H1 (cell line): ENCODE data around the gene RAD51C. TPM values are rescaled to one million over a fixed set of nuclear protein-coding genes. Genes with fewer than 3 reads are reported as not detected.

Experiments used
- CBX8 ChIP-seq: fragments of 300-800, 300-1000 bp; sonication (generic); IDR thresholded peaks from 2 replicates; pipeline ENCODE4 v1.7.1; 2016; ENCODE audit warnings: low read depth, low read length, borderline replicate concordance
- POU5F1 ChIP-seq: IDR thresholded peaks from 2 replicates; pipeline ENCODE4 v1.6.1; 2011; ENCODE audit warnings: low read depth, mild to moderate bottlenecking, low read length, moderate library complexity
- SAP30 ChIP-seq: fragments of 300-600 bp; sonication (generic); IDR thresholded peaks from 2 replicates; pipeline ENCODE4 v1.7.1; 2012; ENCODE audit warnings: low read length, moderate library complexity, mild to moderate bottlenecking, inconsistent platforms; ENCODE audit not compliant: insufficient read depth, insufficient replicate concordance
- SIN3A ChIP-seq, 2 experiments: IDR thresholded peaks in 1 of 2; conservative IDR thresholded peaks in 1 of 2; 2 replicates each; pipeline ENCODE4 v1.6.1; 2011 to 2012; ENCODE audit warnings: low read length in 2 of 2, improper control_type of control experiment in 1 of 2, low read depth in 1 of 2, mild to moderate bottlenecking in 1 of 2
- polyA plus RNA-seq, 7 experiments: library from polyadenylated mRNA; depleted of rRNA in 3 of 7; stranded (reverse) in 5 of 7; unstranded in 2 of 7; fragments of >200 nt in 5 of 7; fragments of 200-250 nt in 2 of 7; gene quantifications; 1 replicate in 5 of 7; 2 replicates in 1 of 7; 4 replicates in 1 of 7; pipeline versions ENCODE4 v1.2.1 to v1.2.3, GENCODE V29; 2011 to 2013; ENCODE audit warnings: missing spikeins in 2 of 7, mixed read lengths in 2 of 7
- total RNA-seq: library from RNA; stranded (reverse); fragmentation: NEBNext Ultra II Directional; extraction: Animal tissue kit (Norgen Biotek cat#: 25700); gene quantifications from 2 replicates; pipeline ENCODE4 v1.2.1, GENCODE V29; 2021
- TF ChIP-seq, protein P1 (sequence below): fragments of 300-600 bp; sonication (generic); IDR thresholded peaks from 2 replicates; pipeline ENCODE4 v1.7.1; 2012; ENCODE audit warnings: low read length, moderate library complexity, mild to moderate bottlenecking, inconsistent platforms; ENCODE audit not compliant: insufficient replicate concordance

Gene RAD51C
- total and polyA plus RNA-seq, 2 of the 8 experiments (the other 6 are each of a cell fraction or from before 2014, with no cell fraction given), result 10.4 to 21.7 TPM

GRCh38 chr17:58648236-58648635 lies 44.2 kb upstream of the RAD51C start (continued):
- TF ChIP-seq, protein P1, sequence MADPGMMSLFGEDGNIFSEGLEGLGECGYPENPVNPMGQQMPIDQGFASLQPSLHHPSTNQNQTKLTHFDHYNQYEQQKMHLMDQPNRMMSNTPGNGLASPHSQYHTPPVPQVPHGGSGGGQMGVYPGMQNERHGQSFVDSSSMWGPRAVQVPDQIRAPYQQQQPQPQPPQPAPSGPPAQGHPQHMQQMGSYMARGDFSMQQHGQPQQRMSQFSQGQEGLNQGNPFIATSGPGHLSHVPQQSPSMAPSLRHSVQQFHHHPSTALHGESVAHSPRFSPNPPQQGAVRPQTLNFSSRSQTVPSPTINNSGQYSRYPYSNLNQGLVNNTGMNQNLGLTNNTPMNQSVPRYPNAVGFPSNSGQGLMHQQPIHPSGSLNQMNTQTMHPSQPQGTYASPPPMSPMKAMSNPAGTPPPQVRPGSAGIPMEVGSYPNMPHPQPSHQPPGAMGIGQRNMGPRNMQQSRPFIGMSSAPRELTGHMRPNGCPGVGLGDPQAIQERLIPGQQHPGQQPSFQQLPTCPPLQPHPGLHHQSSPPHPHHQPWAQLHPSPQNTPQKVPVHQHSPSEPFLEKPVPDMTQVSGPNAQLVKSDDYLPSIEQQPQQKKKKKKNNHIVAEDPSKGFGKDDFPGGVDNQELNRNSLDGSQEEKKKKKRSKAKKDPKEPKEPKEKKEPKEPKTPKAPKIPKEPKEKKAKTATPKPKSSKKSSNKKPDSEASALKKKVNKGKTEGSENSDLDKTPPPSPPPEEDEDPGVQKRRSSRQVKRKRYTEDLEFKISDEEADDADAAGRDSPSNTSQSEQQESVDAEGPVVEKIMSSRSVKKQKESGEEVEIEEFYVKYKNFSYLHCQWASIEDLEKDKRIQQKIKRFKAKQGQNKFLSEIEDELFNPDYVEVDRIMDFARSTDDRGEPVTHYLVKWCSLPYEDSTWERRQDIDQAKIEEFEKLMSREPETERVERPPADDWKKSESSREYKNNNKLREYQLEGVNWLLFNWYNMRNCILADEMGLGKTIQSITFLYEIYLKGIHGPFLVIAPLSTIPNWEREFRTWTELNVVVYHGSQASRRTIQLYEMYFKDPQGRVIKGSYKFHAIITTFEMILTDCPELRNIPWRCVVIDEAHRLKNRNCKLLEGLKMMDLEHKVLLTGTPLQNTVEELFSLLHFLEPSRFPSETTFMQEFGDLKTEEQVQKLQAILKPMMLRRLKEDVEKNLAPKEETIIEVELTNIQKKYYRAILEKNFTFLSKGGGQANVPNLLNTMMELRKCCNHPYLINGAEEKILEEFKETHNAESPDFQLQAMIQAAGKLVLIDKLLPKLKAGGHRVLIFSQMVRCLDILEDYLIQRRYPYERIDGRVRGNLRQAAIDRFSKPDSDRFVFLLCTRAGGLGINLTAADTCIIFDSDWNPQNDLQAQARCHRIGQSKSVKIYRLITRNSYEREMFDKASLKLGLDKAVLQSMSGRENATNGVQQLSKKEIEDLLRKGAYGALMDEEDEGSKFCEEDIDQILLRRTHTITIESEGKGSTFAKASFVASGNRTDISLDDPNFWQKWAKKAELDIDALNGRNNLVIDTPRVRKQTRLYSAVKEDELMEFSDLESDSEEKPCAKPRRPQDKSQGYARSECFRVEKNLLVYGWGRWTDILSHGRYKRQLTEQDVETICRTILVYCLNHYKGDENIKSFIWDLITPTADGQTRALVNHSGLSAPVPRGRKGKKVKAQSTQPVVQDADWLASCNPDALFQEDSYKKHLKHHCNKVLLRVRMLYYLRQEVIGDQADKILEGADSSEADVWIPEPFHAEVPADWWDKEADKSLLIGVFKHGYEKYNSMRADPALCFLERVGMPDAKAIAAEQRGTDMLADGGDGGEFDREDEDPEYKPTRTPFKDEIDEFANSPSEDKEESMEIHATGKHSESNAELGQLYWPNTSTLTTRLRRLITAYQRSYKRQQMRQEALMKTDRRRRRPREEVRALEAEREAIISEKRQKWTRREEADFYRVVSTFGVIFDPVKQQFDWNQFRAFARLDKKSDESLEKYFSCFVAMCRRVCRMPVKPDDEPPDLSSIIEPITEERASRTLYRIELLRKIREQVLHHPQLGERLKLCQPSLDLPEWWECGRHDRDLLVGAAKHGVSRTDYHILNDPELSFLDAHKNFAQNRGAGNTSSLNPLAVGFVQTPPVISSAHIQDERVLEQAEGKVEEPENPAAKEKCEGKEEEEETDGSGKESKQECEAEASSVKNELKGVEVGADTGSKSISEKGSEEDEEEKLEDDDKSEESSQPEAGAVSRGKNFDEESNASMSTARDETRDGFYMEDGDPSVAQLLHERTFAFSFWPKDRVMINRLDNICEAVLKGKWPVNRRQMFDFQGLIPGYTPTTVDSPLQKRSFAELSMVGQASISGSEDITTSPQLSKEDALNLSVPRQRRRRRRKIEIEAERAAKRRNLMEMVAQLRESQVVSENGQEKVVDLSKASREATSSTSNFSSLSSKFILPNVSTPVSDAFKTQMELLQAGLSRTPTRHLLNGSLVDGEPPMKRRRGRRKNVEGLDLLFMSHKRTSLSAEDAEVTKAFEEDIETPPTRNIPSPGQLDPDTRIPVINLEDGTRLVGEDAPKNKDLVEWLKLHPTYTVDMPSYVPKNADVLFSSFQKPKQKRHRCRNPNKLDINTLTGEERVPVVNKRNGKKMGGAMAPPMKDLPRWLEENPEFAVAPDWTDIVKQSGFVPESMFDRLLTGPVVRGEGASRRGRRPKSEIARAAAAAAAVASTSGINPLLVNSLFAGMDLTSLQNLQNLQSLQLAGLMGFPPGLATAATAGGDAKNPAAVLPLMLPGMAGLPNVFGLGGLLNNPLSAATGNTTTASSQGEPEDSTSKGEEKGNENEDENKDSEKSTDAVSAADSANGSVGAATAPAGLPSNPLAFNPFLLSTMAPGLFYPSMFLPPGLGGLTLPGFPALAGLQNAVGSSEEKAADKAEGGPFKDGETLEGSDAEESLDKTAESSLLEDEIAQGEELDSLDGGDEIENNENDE, result no peak
- TF ChIP-seq SIN3A (conservative IDR thresholded peaks at IDR 0.05 in 1 of 2, IDR thresholded peaks at IDR 0.05 in 1 of 2; ENCODE audit: low read depth in 1 of 2, low read length in 2 of 2), result no peak
- TF ChIP-seq CBX8, result no peak
- no peak for TF ChIP-seq POU5F1
- no peak for TF ChIP-seq SAP30
